K562 (cell line): ENCODE data around the gene ADPRHL1. TPM values are rescaled to one million over a fixed set of nuclear protein-coding genes. Genes with fewer than 3 reads are reported as not detected.

Experiments used
- ATAC-seq: fragments of 200-7000 bp; cut with Tn5 transposase; 3 replicates; pipeline ENCODE4 v1.9.1; 2020; ENCODE audit warnings: moderate library complexity
- BruUV-seq: library from RNA; stranded (reverse); fragments of 400-500 nt; replicated peaks from 2 replicates; lab custom pipeline; 2021; lab: Mats Ljungman, UMichigan
- CTCF ChIA-PET: fragments of 300-600 bp; formaldehyde crosslinking; extraction: SDS; loops from one replicate; lab custom pipeline; 2021; ENCODE audit warnings: low intra/inter-chr PET ratio; lab: Yijun Ruan, JAX
- POLR2A ChIA-PET: fragments of 300-600, 350-650 bp; sonication (Branson Sonifier 250); formaldehyde crosslinking; extraction: SDS; loops from one replicate; lab custom pipeline; 2021; ENCODE audit warnings: antibody characterized with exemption, inconsistent platforms; lab: Yijun Ruan, JAX
- DNase-seq, 4 experiments: peaks; one replicate each; pipeline versions ENCODE4 v3.0.0 to v3.0.0-alpha.2; 2011 to 2018; ENCODE audit warnings: low spot score in 3 of 4, mixed read lengths in 3 of 4; ENCODE audit errors: extremely low read depth in 1 of 4
- FAIRE-seq: peaks from 2 replicates; lab custom pipeline; 2011; peaks lifted over from hg19 to GRCh38; lab: Jason Lieb, UNC
- H2AFZ ChIP-seq: 2 replicates; pipeline ENCODE4 v1.6.0; 2011; ENCODE audit warnings: low read depth, low read length, control low read depth, inconsistent platforms
- H3K27ac ChIP-seq: fragments of 200-600 bp; 3 replicates; pipeline ENCODE4 v1.8.0; 2011; ENCODE audit warnings: low read depth, mild to moderate bottlenecking, control low read depth, inconsistent platforms, low read length, moderate library complexity, mixed read lengths; ENCODE audit errors: extremely low read depth
- H3K27me3 ChIP-seq, 2 experiments: fragments of 300-600 bp in 1 of 2; 2 replicates in 1 of 2; 3 replicates in 1 of 2; pipeline versions ENCODE4 v1.6.0 to v1.8.0; 2011; ENCODE audit warnings: inconsistent platforms in 2 of 2, low read length in 2 of 2, mild to moderate bottlenecking in 1 of 2, mixed read lengths in 1 of 2, moderate library complexity in 1 of 2; ENCODE audit not compliant: control insufficient read depth in 2 of 2, insufficient read depth in 2 of 2
- H3K36me3 ChIP-seq: fragments of 300-600 bp; 3 replicates; pipeline ENCODE4 v1.8.0; 2011; ENCODE audit warnings: mild to moderate bottlenecking, low read length, inconsistent platforms; ENCODE audit not compliant: control insufficient read depth, insufficient read depth
- H3K4me1 ChIP-seq, 2 experiments: fragments of 200-600 bp in 1 of 2; replicated peaks in 1 of 2; 2 replicates in 1 of 2; 3 replicates in 1 of 2; pipeline versions ENCODE4 v1.5.1 to v1.8.0; 2011; ENCODE audit warnings: inconsistent platforms in 2 of 2, low read length in 2 of 2, mild to moderate bottlenecking in 1 of 2, mixed read lengths in 1 of 2, moderate library complexity in 1 of 2; ENCODE audit not compliant: control insufficient read depth in 2 of 2, insufficient read depth in 2 of 2
- H3K4me2 ChIP-seq: 2 replicates; pipeline ENCODE4 v1.6.1; 2011; ENCODE audit warnings: low read length, control low read depth, inconsistent platforms, mixed read lengths; ENCODE audit not compliant: insufficient read depth
- H3K4me3 ChIP-seq: fragments of 200-600 bp; sonication (generic), shearing (Covaris generic); 2 replicates; pipeline ENCODE4 v1.5.1; 2016; ENCODE audit warnings: control low read depth, inconsistent platforms
- H3K79me2 ChIP-seq: fragments of 200-600 bp; 3 replicates; pipeline ENCODE4 v1.8.0; 2011; ENCODE audit warnings: low read length, inconsistent platforms; ENCODE audit not compliant: control insufficient read depth, insufficient read depth
- H3K9ac ChIP-seq, 2 experiments: 2 replicates each; pipeline versions ENCODE4 v1.6.0 to v1.6.1; 2011; ENCODE audit warnings: low read depth in 2 of 2, low read length in 2 of 2, control low read depth in 1 of 2, inconsistent platforms in 1 of 2, mild to moderate bottlenecking in 1 of 2, mixed read lengths in 1 of 2; ENCODE audit not compliant: insufficient read depth in 1 of 2
- H3K9me1 ChIP-seq: one replicate; pipeline ENCODE4 v1.6.0; 2011; ENCODE audit warnings: inconsistent platforms, mild to moderate bottlenecking, low read length, moderate library complexity; ENCODE audit not compliant: control insufficient read depth, insufficient read depth
- H3K9me3 ChIP-seq: replicated peaks from 2 replicates; pipeline ENCODE4 v1.5.1; 2011; ENCODE audit warnings: low read depth, low read length, inconsistent platforms; ENCODE audit not compliant: control insufficient read depth, insufficient read depth
- H4K20me1 ChIP-seq: replicated peaks from 2 replicates; pipeline ENCODE4 v1.6.1; 2011; ENCODE audit warnings: low read length, inconsistent platforms, mixed read lengths; ENCODE audit not compliant: control insufficient read depth, insufficient read depth
- FOXK1 ChIP-seq: sonication (generic); formaldehyde crosslinking; IDR thresholded peaks from 2 replicates; pipeline ENCODE4 v1.8.0; 2022; ENCODE audit warnings: missing genetic modification reagents, mild to moderate bottlenecking, borderline replicate concordance
- ZBTB11 ChIP-seq, 3 experiments: fragments of 200-800 bp in 1 of 3; fragments of 250-450 bp in 1 of 3; fragments of 450-650 bp in 1 of 3; sonication (Bioruptor Pico) in 1 of 3; sonication (Bioruptor generic) in 1 of 3; formaldehyde crosslinking in 1 of 3; IDR thresholded peaks; 2 replicates each; pipeline versions ENCODE4 v1.6.1 to v1.8.0; 2016 to 2022; ENCODE audit warnings: mild to moderate bottlenecking in 2 of 3, missing genetic modification characterization in 2 of 3, missing compliant biosample characterization in 1 of 3, moderate library complexity in 1 of 3
- WGBS: fragments of 100-300 bp; shearing (Covaris generic); methylation state at CpG from one replicate; pipeline ENCODE4 v1.1.6; 2016; ENCODE audit warnings: low coverage, mixed read lengths; ENCODE audit not compliant: insufficient coverage; ENCODE audit errors: missing lambda C conversion rate; 5-methylcytosine and 5-hydroxymethylcytosine counted together
- in situ Hi-C: fragments of 300-500 bp; cut with MboI; formaldehyde crosslinking; loops from 4 replicates; pipeline ENCODE4 v1.15.0; 2018; ENCODE audit warnings: inconsistent platforms, mixed read lengths
- intact Hi-C: fragments of 100-400 bp; cut with micrococcal nuclease; formaldehyde crosslinking; loops from 2 replicates; pipeline ENCODE4 v1.14.2; 2022
- polyA plus RNA-seq, 8 experiments: library from polyadenylated mRNA; depleted of rRNA in 4 of 8; stranded (reverse) in 5 of 8; unstranded in 3 of 8; fragments of >200 nt; fragmentation: Nextera tagmentation in 2 of 8; fragmentation: Illumina TruSeq in 1 of 8; extraction: Ambion mirVana in 2 of 8; extraction: Trizol in 1 of 8; gene quantifications; 2 replicates each; pipeline versions ENCODE4 v1.2.1 to v1.2.3, GENCODE V29; 2011 to 2014; ENCODE audit warnings: inconsistent platforms in 1 of 8, missing spikeins in 1 of 8
- total RNA-seq, 7 experiments: library from RNA; depleted of rRNA in 6 of 7; stranded (reverse); fragments of >200 nt in 6 of 7; fragmentation: Illumina TruSeq in 2 of 7; extraction: Trizol in 2 of 7; gene quantifications; 2 replicates each; pipeline versions ENCODE4 v1.2.1 to v1.2.3, GENCODE V29; 2011 to 2021; ENCODE audit warnings: low replicate concordance in 1 of 7

ADPRHL1 gene
- total and polyA plus RNA-seq, 9 of the 15 experiments (the other 6 are each of a cell fraction or from before 2014, with no cell fraction given): 0.06 to 0.76 (median 0.37) TPM; not detected in 1

DNA sequence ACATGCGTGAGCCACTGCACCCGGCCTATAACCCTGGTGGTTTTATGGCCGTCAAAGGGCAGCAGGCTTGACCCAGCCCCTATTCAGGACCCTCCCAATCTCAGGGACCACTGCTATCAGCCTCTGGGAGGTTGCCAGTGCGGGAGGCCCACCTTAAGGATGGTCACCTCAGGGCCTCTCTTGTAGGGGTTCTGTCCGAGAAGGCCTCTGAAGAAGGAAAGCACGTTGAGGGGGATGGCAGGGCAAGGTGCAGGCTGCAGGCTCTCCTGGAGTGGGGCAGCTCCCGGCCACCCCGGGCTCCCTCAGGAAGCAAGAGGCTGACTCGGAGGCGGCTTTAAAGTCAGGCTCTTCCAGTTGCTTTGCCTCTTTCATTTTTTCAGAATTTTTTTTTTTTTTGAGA is 83.4 kb downstream of the ADPRHL1 start:
- DNase-seq (no peak), ATAC-seq (no peak), FAIRE-seq (no peak)
- no peaks in the 10 kb centered on the region for H3K9me3 ChIP-seq
- H3K9me1 ChIP-seq: no peaks in the 10 kb centered on the region
- no peak overlapping the region for H3K9ac ChIP-seq
- H4K20me1 ChIP-seq: no peaks in the 10 kb centered on the region
- in situ Hi-C loops (no loop called here), intact Hi-C loops (no loop called here)
- no TSS peak for BruUV-seq
- POLR2A ChIA-PET: no interaction called here
- no peak for TF ChIP-seq ZBTB11 (CRISPR knock-in tag; IDR thresholded peaks at IDR 0.05)
- no peak for TF ChIP-seq FOXK1 (CRISPR knock-in tag)
- H3K4me1 ChIP-seq: peaks cover 0 to 20% of the 10 kb centered on the region in 2 experiments; a peak in 3 of 5 replicates
- 40% methylated on average over 9 of the region's 10 CpGs for whole genome bisulfite sequencing
- CTCF ChIA-PET: no interaction called here
- H3K79me2 ChIP-seq: no peaks in the 10 kb centered on the region
- no peak overlapping the region for H2AFZ ChIP-seq
- peaks cover 0 to 7% of the 10 kb centered on the region in 2 experiments; a peak in 2 of 5 replicates for H3K27me3 ChIP-seq
- H3K4me2 ChIP-seq: no peak overlapping the region
- no peak overlapping the region for H3K27ac ChIP-seq
- no peaks in the 10 kb centered on the region for H3K36me3 ChIP-seq
- no peak overlapping the region for H3K4me3 ChIP-seq
